ENCODE data around the gene CSK. TPM values are rescaled to one million over a fixed set of nuclear protein-coding genes. Genes with fewer than 3 reads are reported as not detected.
A peak's percentile ranks its signal among the peaks of the same experiment; 100 is the strongest.

CSK gene
- total RNA-seq, 4 donors from 2014 or later = 4.9 to 41.6 (median 26.4) TPM

GRCh38 chr15:74843891-74844299 is 62.0 kb downstream of the CSK start:
- intact Hi-C loops (cut with DNase I; ENCODE audit: low total_unique reads) = no loop called here
- Histone ChIP-seq H3K4me1 (peaks cover 0 to 17% of the 10 kb centered on the region in 2 donors), H3K36me3 (no peaks in the 10 kb centered on the region), H3K27me3 (no peaks in the 10 kb centered on the region), H3K27ac (peak overlapping the region; percentile 91 to 92), H3K9me3 (no peaks in the 10 kb centered on the region), H3K4me3 (peak overlapping the region in 1 of 2 donors; percentile 77)
- peak; percentile 22 to 34 for DNase-seq
- no peak for TF ChIP-seq CTCF (IDR thresholded peaks at IDR 0.05)
- TF ChIP-seq POLR2A (IDR thresholded peaks at IDR 0.05) = no peak

GRCh38 chr15:74844319-74845207 is 62.7 kb downstream of the CSK start:
- Histone ChIP-seq H3K9me3 (no peaks in the 10 kb centered on the region), H3K36me3 (no peaks in the 10 kb centered on the region), H3K27ac (peak overlapping the region; percentile 91 to 92), H3K27me3 (no peaks in the 10 kb centered on the region), H3K4me1 (peaks cover 0 to 17% of the 10 kb centered on the region in 2 donors), H3K4me3 (no peak overlapping the region)
- DNase-seq = no peak
- TF ChIP-seq CTCF (IDR thresholded peaks at IDR 0.05) (no peak), POLR2A (IDR thresholded peaks at IDR 0.05) (no peak)
- intact Hi-C loops (cut with DNase I; ENCODE audit: low total_unique reads) = no loop called here

- no peak for DNase-seq
- no peaks in the 10 kb centered on the region for H3K27me3 ChIP-seq
- no peak overlapping the region for H3K27ac ChIP-seq
- intact Hi-C loops (cut with DNase I; ENCODE audit: low total_unique reads) = no loop called here
- no peaks in the 10 kb centered on the region for H3K9me3 ChIP-seq
- no peaks in the 10 kb centered on the region for H3K36me3 ChIP-seq
- TF ChIP-seq CTCF (IDR thresholded peaks at IDR 0.05) (no peak), POLR2A (IDR thresholded peaks at IDR 0.05) (no peak)
- H3K4me1 ChIP-seq = peaks cover 0 to 17% of the 10 kb centered on the region in 2 donors
- no peak overlapping the region for H3K4me3 ChIP-seq
Observed at GRCh38 chr15:74845208-74845568, 63.3 kb downstream of the CSK start.

- peaks cover 0 to 17% of the 10 kb centered on the region in 2 donors for H3K4me1 ChIP-seq
Observed at GRCh38 chr15:74845581-74845980, 63.7 kb downstream of the CSK start.

More at GRCh38 chr15:74845581-74845980, 63.7 kb downstream of the CSK start:
- no peak overlapping the region for H3K27ac ChIP-seq
- no peak for DNase-seq
- no peak overlapping the region for H3K4me3 ChIP-seq
- no peaks in the 10 kb centered on the region for H3K36me3 ChIP-seq
- intact Hi-C loops (cut with DNase I; ENCODE audit: low total_unique reads) = no loop called here
- no peaks in the 10 kb centered on the region for H3K27me3 ChIP-seq
- TF ChIP-seq CTCF (IDR thresholded peaks at IDR 0.05) = no peak
- TF ChIP-seq POLR2A (IDR thresholded peaks at IDR 0.05) = no peak
- no peaks in the 10 kb centered on the region for H3K9me3 ChIP-seq
